HepG2 (cell line): Measurements from ENCODE around the gene GAD1. TPM values are rescaled to one million over a fixed set of nuclear protein-coding genes. Genes with fewer than 3 reads are reported as not detected.

Source experiments
- BCL6 ChIP-seq: IDR thresholded peaks from 2 replicates; pipeline ENCODE4 v1.6.1; 2016; ENCODE audit warnings: missing genetic modification reagents, missing compliant biosample characterization
- CBX5 ChIP-seq: sonication (generic); formaldehyde crosslinking; IDR thresholded peaks from 2 replicates; pipeline ENCODE4 v1.4.0; 2020; ENCODE audit warnings: missing genetic modification reagents, borderline replicate concordance
- CCAR2 ChIP-seq: fragments of 200-400 bp; formaldehyde crosslinking; optimal IDR thresholded peaks from 2 replicates; pipeline ENCODE3; 2018; ENCODE audit warnings: low read depth, mild to moderate bottlenecking, low read length, moderate library complexity
- ELF1 ChIP-seq: sonication (generic); formaldehyde crosslinking; IDR thresholded peaks from 2 replicates; pipeline ENCODE4 v1.4.0; 2020; ENCODE audit warnings: missing genetic modification reagents
- FOXC1 ChIP-seq: sonication (generic); formaldehyde crosslinking; IDR thresholded peaks from 2 replicates; pipeline ENCODE4 v1.8.0; 2022; ENCODE audit warnings: mild to moderate bottlenecking, missing genetic modification reagents, borderline replicate concordance
- KDM5B ChIP-seq: sonication (generic); formaldehyde crosslinking; IDR thresholded peaks from 2 replicates; pipeline ENCODE4 v1.4.0; 2020; ENCODE audit warnings: missing genetic modification reagents, mild to moderate bottlenecking, borderline replicate concordance
- MED8 ChIP-seq: sonication (generic); formaldehyde crosslinking; IDR thresholded peaks from 2 replicates; pipeline ENCODE4 v1.8.1; 2023; ENCODE audit warnings: mild to moderate bottlenecking, missing genetic modification reagents; ENCODE audit not compliant: insufficient replicate concordance
- RARA ChIP-seq: IDR thresholded peaks from 2 replicates; pipeline ENCODE4 v1.6.1; 2016; ENCODE audit warnings: missing genetic modification reagents, missing compliant biosample characterization
- RNF2 ChIP-seq: fragments of 450-650 bp; conservative IDR thresholded peaks from 2 replicates; pipeline ENCODE4 v1.6.1; 2016; ENCODE audit warnings: low read depth
- RXRA ChIP-seq: sonication (generic); formaldehyde crosslinking; IDR thresholded peaks from 2 replicates; pipeline ENCODE4 v1.5.1; 2020; ENCODE audit warnings: missing genetic modification reagents
- SIX1 ChIP-seq: sonication (generic); formaldehyde crosslinking; IDR thresholded peaks from 2 replicates; pipeline ENCODE4 v1.4.0; 2020; ENCODE audit warnings: missing genetic modification reagents, borderline replicate concordance
- SMC3 ChIP-seq: IDR thresholded peaks from 2 replicates; pipeline ENCODE4 v1.6.1; 2011; ENCODE audit warnings: low read length, improper control_type of control experiment
- SOX5 ChIP-seq: IDR thresholded peaks from 2 replicates; pipeline ENCODE4 v1.6.1; 2016; ENCODE audit warnings: borderline replicate concordance
- STAT6 ChIP-seq: sonication (generic); formaldehyde crosslinking; IDR thresholded peaks from 2 replicates; pipeline ENCODE4 v1.4.0; 2020; ENCODE audit warnings: missing genetic modification reagents, mild to moderate bottlenecking, borderline replicate concordance
- TGIF2 ChIP-seq: IDR thresholded peaks from 2 replicates; pipeline ENCODE4 v1.6.1; 2016; ENCODE audit warnings: control low read depth, missing compliant biosample characterization
- XRCC5 ChIP-seq: fragments of 200-400 bp; formaldehyde crosslinking; optimal IDR thresholded peaks from 2 replicates; pipeline ENCODE3; 2017; ENCODE audit warnings: mild to moderate bottlenecking, low read length
- ZBTB20 ChIP-seq: sonication (generic); formaldehyde crosslinking; IDR thresholded peaks from 2 replicates; pipeline ENCODE4 v1.8.1; 2023; ENCODE audit warnings: missing genetic modification reagents, low read depth, mild to moderate bottlenecking, borderline replicate concordance
- ZBTB46 ChIP-seq: sonication (generic); formaldehyde crosslinking; IDR thresholded peaks from 2 replicates; pipeline ENCODE4 v1.4.0; 2020; ENCODE audit warnings: mild to moderate bottlenecking, missing genetic modification reagents, borderline replicate concordance
- ZBTB7B ChIP-seq: sonication (generic); formaldehyde crosslinking; IDR thresholded peaks from 2 replicates; pipeline ENCODE4 v1.4.0; 2020; ENCODE audit warnings: missing genetic modification reagents
- ZNF205 ChIP-seq: IDR thresholded peaks from 2 replicates; pipeline ENCODE4 v1.6.1; 2018; ENCODE audit warnings: missing biosample characterization, missing genetic modification reagents
- ZNF274 ChIP-seq: sonication (generic); formaldehyde crosslinking; IDR thresholded peaks from 2 replicates; pipeline ENCODE4 v1.5.1; 2020; ENCODE audit warnings: mild to moderate bottlenecking, missing genetic modification reagents
- ZNF441 ChIP-seq: sonication (generic); formaldehyde crosslinking; IDR thresholded peaks from 2 replicates; pipeline ENCODE4 v1.7.0; 2021; ENCODE audit warnings: missing genetic modification reagents, borderline replicate concordance
- ZNF577 ChIP-seq: sonication (generic); formaldehyde crosslinking; IDR thresholded peaks from 2 replicates; pipeline ENCODE4 v1.4.0; 2020; ENCODE audit warnings: mild to moderate bottlenecking, low read depth, missing genetic modification reagents, borderline replicate concordance
- ZNF883 ChIP-seq: sonication (generic); formaldehyde crosslinking; IDR thresholded peaks from 2 replicates; pipeline ENCODE4 v1.5.1; 2020; ENCODE audit warnings: mild to moderate bottlenecking, missing genetic modification reagents; ENCODE audit errors: not compliant biosample characterization
- polyA plus RNA-seq, 8 experiments: library from polyadenylated mRNA; depleted of rRNA in 3 of 8; stranded (reverse) in 7 of 8; unstranded in 1 of 8; fragments of >200 nt; fragmentation: Illumina TruSeq in 4 of 8; extraction: Trizol in 4 of 8; gene quantifications; 2 replicates each; pipeline versions ENCODE4 v1.2.1 to v1.2.3, GENCODE V29; 2011 to 2016; ENCODE audit warnings: low read depth in 4 of 8, missing spikeins in 1 of 8, mixed read lengths in 1 of 8; ENCODE audit not compliant: insufficient read depth in 1 of 8
- total RNA-seq, 5 experiments: library from RNA; depleted of rRNA; stranded (reverse); fragments of >200 nt; fragmentation: Illumina TruSeq; extraction: Trizol; gene quantifications; 2 replicates each; pipeline ENCODE4 v1.2.3, GENCODE V29; 2016; ENCODE audit warnings: low read depth in 1 of 5
- TF ChIP-seq, protein P1 (sequence below): IDR thresholded peaks from 2 replicates; pipeline ENCODE4 v1.6.1; 2018; ENCODE audit warnings: missing genetic modification reagents, mild to moderate bottlenecking, missing compliant biosample characterization

The GAD1 gene
- total and polyA plus RNA-seq, 2 of the 13 experiments (the other 11 are each of a cell fraction or from before 2014, with no cell fraction given) = 0.09 to 0.13 TPM

GRCh38 chr2:170873035-170873692 lies 56.5 kb downstream of the GAD1 start (continued):
- TF ChIP-seq BCL6 (peak; percentile 23; the same call in 1 of the 2 replicates), ZNF441 (no peak), XRCC5 (peak; percentile 98), CBX5 (CRISPR knock-in tag) (peak; percentile 55; the same call in 1 of the 2 replicates), ELF1 (CRISPR knock-in tag) (0 out of 2 replicates have a peak, but pooled peaks have one; percentile 22), ZNF883 (peak; percentile 38), SMC3 (peak; percentile 74), FOXC1 (CRISPR knock-in tag) (peak; percentile 39; the same call in 1 of the 2 replicates), ZNF205 (CRISPR knock-in tag) (0 out of 2 replicates have a peak, but pooled peaks have one; percentile 25), RARA (peak; percentile 95), RXRA (CRISPR knock-in tag) (peak; percentile 94), RNF2 (peak; percentile 39; the same call in 1 of the 2 replicates), SOX5 (CRISPR knock-in tag) (peak; percentile 58; the same call in 1 of the 2 replicates), ZBTB20 (CRISPR knock-in tag) (no peak), MED8 (peak; percentile 28), SIX1 (CRISPR knock-in tag) (no peak), KDM5B (CRISPR knock-in tag) (no peak), CCAR2 (no peak), ZBTB7B (0 out of 2 replicates have a peak, but pooled peaks have one; percentile 41), STAT6 (CRISPR knock-in tag) (no peak), ZBTB46 (CRISPR knock-in tag) (no peak), ZNF274 (no peak; the same call in 1 of the 2 replicates), TGIF2 (CRISPR knock-in tag) (0 out of 2 replicates have a peak, but pooled peaks have one; percentile 34), ZNF577 (no peak)
- TF ChIP-seq, protein P1, sequence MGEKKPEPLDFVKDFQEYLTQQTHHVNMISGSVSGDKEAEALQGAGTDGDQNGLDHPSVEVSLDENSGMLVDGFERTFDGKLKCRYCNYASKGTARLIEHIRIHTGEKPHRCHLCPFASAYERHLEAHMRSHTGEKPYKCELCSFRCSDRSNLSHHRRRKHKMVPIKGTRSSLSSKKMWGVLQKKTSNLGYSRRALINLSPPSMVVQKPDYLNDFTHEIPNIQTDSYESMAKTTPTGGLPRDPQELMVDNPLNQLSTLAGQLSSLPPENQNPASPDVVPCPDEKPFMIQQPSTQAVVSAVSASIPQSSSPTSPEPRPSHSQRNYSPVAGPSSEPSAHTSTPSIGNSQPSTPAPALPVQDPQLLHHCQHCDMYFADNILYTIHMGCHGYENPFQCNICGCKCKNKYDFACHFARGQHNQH = 0 out of 2 replicates have a peak, but pooled peaks have one; percentile 31
